ENCODE data around the gene CELA2A. TPM values are rescaled to one million over a fixed set of nuclear protein-coding genes. Genes with fewer than 3 reads are reported as not detected.
A peak's percentile ranks its signal among the peaks of the same experiment; 100 is the strongest.

The CELA2A gene
- not detected for total RNA-seq
- long read RNA-seq = 0 reads

DNA sequence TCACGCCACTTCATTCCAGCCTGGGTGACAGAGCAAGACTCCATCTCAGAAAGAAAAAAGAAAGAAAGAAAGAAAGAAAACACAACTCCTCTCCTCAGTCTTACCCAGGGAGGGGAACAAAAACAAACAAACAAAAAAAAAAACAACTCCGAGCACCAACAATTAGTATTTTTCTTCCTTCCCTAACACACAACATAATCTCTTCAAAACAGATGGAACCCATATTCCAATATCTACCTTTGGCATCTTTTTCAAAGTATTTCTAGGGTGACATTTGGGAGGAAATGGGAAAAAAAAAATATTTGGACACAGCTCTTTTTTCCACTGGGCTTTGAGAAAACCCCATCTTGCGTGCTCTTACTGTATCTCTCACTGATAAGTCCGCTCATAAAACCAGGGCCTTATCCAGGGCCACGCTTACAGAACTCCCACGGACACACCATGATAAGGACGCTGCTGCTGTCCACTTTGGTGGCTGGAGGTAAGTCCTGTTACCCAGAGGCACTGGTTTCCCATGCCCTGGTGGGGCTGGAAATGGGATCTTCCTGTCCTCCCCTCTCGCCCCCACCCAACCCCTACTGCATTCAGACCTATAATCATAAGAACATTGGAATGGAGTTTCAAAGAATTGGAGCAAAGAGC, at the start of gene CELA2A:
TSS of gene CELA2A (plus strand) at position 420 of the 642 bp plus-strand sequence. CDS start at position 442, 22 bp downstream.
- DNase-seq (ENCODE audit: missing footprints) = no peak
- no peak for ATAC-seq
- intact Hi-C loops (cut with DNase I) = no loop called here

DNA sequence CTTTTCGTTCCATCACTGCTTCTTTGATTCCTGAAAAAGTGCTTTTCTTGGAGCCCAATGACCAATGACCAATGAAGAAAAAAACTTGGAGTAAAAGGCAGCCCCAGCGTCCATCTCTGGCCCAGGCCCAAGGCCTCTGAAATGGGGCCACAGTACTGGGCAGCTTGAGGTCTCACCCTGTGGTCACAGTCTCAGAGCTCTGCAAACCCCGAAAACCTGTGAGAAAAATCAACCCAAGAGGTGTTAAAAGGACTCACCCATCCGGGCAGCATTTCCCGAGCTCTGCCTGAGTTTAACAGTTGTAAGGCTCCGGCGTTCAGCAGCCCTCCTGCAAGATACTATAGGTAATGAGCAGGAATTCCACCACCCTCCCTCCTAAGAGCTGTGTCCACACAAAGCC, 49.0 kb upstream of the CELA2A start:
- no peak for ATAC-seq
- DNase-seq (ENCODE audit: missing footprints) = no peak
- intact Hi-C loops (cut with DNase I) = no loop called here

DNA sequence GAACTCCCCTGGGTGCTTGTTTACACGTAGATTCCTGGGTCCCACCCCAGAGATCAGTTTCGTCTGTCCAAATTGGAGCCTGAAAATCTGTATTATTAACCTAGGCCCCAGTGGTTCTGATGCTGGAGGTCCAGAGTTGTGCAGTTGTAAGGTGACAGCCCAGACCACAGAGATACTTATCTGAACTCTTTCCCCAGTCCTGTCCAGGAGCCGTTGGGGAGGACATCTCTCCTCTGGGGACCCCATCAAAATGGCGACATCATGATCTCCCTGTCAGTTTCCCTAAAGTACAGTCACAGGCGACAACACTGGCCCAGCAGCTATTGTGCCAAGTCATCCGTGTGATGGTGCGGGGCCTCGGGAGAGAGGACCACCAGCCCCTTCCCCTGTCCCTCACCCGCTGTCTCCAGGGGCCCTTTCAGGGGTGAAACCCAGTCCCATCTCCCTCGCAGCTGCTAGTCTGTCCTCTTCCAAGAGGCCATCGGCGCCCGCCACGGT, 47.6 kb upstream of the CELA2A start:
- intact Hi-C loops (cut with DNase I) = no loop called here
- ATAC-seq = no peak
- DNase-seq (ENCODE audit: missing footprints) = no peak

DNA sequence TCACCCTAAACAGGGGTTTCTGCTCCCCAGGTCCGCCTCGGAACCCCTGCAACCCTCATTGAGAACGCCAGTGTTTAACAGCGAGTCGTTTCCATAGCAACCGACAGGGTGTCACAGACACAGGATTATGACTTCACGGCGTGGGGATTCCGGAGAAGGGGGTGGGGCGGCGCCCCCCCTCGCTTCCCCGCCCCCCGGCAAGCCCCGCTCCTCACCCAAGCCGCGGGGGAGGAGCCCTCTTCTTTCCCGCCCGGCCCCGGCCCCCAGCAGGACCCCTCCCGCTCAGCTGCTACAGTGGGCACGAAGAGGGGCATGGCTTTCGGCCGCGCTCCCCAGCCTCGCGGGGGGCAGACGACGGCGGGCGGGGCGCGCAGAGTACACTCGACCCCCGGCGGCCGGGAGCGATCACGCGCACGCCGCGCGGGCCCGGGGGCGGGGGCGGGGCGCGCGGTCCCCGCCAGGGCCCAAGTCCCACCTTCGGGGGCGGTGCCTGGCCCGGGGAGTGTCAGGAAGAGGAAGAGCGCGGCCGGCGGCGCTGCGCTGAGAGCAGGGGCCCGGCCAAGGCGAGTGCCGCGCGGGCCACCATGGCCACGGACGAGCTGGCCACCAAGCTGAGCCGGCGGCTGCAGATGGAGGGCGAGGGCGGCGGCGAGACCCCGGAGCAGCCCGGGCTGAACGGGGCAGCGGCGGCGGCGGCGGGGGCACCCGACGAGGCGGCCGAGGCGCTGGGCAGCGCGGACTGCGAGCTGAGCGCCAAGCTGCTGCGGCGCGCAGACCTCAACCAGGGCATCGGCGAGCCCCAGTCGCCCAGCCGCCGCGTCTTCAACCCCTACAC, 46.9 kb upstream of the CELA2A start, which contains the start of gene EFHD2:
TSS of gene EFHD2 (plus strand) at position 501 of the 835 bp plus-strand sequence. CDS start at position 585, 84 bp downstream.
- DNase-seq (ENCODE audit: missing footprints) = peak; percentile 95
- peak; percentile 90 for ATAC-seq
- intact Hi-C loops (cut with DNase I) = no loop called here

- intact Hi-C loops (cut with DNase I) = no loop called here
- DNase-seq (ENCODE audit: missing footprints) = no peak
- ATAC-seq = no peak
Measured at GRCh38 chr1:15410223-15410883, 46.2 kb upstream of the CELA2A start.

DNA sequence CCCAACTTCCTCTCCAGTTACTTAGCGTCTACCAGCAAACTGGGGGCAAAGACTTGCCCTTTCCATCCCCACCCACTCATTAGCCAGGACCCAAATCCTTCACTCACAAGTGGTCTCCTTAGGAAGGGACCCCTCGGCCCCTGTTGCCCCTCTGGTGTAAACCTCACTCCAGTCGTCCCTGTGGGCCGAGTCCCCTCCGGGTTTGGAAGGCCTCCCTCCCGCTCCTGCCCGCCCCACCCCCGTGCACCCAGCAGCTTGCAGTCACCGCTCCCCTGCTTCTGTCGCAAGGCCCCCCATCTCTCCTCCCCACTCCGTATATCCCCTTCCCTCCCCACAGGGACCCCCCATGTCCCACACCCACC, 45.7 kb upstream of the CELA2A start:
- ATAC-seq = no peak
- intact Hi-C loops (cut with DNase I) = no loop called here
- DNase-seq (ENCODE audit: missing footprints) = no peak

DNA sequence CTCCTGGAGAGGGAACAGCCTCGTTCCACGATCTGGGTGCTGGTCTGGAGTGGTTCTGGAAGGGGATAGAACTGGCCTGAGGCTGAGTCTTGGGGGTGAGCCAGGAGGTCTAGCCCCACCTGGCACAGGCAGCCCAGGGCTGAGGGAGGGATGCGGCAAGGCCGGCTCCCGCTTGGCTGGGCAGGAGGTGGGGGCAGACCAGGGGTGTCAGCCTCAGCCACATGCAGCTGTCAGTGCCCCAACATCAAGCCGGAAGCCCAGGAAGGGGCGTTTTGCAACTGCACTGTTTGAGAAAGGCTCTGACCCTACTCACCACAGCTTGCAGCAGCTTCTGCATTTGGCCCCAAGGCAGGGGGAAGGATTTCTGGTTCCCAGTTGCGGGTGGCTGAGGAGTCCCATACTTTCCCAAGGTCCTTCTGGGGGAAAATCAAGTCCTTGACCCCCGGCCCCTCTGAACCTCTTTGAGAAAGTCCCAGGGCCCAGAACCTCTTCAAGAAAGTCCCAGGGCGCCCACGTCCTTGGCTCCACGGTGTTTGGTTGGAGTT, 44.9 kb upstream of the CELA2A start:
- ATAC-seq (peak; percentile 14), DNase-seq (ENCODE audit: missing footprints) (peak; percentile 88)
- intact Hi-C loops (cut with DNase I) = no loop called here

- no peak for ATAC-seq
- intact Hi-C loops (cut with DNase I) = no loop called here
- DNase-seq (ENCODE audit: missing footprints) = no peak
Measured at GRCh38 chr1:15412175-15412800, 44.2 kb upstream of the CELA2A start.

- intact Hi-C loops (cut with DNase I) = no loop called here
- no peak for DNase-seq (ENCODE audit: missing footprints)
- no peak for ATAC-seq
Measured at GRCh38 chr1:15412843-15413242, 43.7 kb upstream of the CELA2A start.

DNA sequence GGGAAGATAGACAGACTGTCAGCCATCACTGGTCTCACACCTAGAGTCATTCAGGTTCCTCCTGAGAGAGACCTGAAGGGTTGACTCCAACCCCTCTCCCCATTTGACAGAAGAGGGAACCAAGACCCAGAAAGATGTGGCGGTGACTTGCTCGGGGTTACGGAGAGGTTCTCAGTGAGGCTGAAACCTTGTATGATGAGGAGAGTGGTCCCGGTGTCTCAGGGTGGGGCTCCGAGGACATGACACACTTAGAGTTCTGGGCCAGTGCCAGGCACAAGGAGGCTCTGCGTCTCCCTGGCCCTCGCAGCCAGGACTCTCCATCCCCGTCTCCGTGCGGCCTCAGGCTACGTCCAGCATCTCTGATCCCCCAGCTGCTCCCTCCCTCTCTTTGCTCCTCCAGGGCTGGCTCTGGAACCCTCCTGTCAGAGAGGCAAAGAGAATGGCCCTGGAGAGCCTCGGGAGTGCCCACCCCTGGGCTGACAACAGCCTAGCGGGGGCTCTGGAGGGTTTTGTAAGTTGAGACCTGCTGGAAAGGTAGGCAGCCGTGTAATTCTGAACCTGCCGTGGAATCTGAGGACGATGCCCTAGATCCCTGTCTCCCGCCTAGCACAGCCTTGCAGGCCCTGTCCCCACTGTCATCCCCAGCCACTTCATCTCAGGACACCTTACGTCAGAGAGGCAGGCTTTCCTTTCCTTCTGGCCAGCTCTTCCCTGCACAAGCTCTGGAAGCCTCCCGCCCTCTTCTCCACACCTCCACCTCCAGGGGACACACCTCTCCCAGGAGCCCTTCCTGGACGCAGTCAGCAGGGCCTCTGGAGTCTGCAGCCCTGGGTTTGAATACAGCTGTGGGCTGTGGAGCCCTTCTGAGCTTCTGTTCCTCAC, 42.7 kb upstream of the CELA2A start:
- intact Hi-C loops (cut with DNase I) = no loop called here
- ATAC-seq (no peak), DNase-seq (ENCODE audit: missing footprints) (no peak)

- ATAC-seq (no peak), DNase-seq (ENCODE audit: missing footprints) (no peak)
- intact Hi-C loops (cut with DNase I) = no loop called here
Measured at GRCh38 chr1:15414445-15414983, 42.0 kb upstream of the CELA2A start.

GRCh38 chr1:15417059-15417934, 39.2 kb upstream of the CELA2A start:
- intact Hi-C loops (cut with DNase I) = no loop called here
- ATAC-seq (peak; percentile 36), DNase-seq (ENCODE audit: missing footprints) (no peak)

DNA sequence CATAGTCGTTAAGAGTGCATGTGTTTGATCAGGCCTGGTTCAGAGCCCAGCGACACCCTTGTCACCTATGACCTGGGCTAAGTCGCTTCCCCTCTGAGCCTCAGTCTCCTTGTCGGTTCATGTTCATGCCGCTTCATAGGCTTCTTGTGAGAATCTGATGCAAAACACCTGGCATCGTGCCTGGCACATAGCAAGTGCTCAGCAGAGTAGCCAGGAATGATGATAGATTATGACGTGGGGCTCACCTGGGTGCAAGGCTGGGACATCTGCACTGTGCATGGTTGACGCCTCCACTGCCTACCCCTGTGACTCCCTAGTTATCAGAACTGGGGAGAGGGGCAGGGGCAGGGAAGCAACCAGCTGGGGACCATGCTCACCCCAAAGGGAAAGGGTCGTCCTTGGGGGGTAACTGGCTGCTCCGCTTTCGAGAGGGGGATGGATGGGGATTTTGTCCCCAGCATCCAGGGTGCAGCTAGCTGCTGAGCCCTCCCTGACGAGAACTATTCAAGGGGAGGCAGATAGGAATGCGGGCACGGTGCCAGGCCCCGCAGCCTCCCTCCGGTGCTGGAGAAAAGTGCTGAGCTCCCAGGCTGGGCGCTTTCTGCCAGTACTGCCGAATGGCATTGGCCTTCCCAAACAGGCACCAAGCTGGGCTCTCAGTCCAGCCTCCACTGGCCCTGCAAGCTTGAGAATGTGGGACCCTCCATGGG, 37.6 kb upstream of the CELA2A start:
- ATAC-seq = no peak
- no peak for DNase-seq (ENCODE audit: missing footprints)
- intact Hi-C loops (cut with DNase I) = no loop called here

DNA sequence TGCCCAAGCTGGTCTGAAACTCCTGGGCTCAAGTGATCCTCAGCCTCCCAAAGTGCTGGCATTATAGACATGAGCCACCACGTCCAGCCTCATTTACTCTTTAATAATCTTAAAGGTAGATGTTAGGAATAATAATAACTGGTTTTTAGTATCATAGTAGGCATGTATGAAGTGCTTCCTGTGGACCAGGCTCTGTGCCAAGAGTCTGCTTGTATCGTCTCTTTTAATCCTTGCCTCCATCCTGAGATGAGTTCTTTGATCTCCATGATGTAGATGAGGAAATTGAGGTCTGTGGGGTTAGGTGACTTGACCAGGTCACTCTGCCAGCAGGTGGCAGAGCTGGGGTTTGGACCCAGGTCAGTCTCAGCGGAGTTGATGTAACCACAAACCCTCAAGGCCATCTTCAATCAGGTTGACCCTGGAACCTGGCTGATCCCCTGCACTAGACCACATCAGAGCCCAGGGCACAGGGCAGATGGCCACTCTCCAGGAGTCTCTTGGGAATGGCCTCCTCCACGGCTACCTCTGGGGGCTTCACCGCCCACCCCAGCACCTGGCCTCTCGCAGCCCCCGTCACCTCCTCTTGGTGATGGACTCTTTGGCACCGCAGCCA, 35.6 kb upstream of the CELA2A start:
- no peak for DNase-seq (ENCODE audit: missing footprints)
- ATAC-seq = no peak
- intact Hi-C loops (cut with DNase I) = no loop called here

- DNase-seq (ENCODE audit: missing footprints) = no peak
- no peak for ATAC-seq
- intact Hi-C loops (cut with DNase I) = no loop called here
Measured at GRCh38 chr1:15422871-15423270, 33.7 kb upstream of the CELA2A start.
